ENCODE results near the gene MMS22L. TPM values are rescaled to one million over a fixed set of nuclear protein-coding genes. Genes with fewer than 3 reads are reported as not detected.

Gene MMS22L
- total RNA-seq, 1 donor from 2014 or later = 9.4 TPM

- DNase-seq (ENCODE audit: low read depth) = no peak
- no peak for TF ChIP-seq CTCF (IDR thresholded peaks at IDR 0.05; ENCODE audit: insufficient read depth, low read length, poor library complexity, severe bottlenecking)
- Histone ChIP-seq H3K36me3 (ENCODE audit: control insufficient read depth, insufficient read depth, low read length) (no peaks in the 10 kb centered on the region), H3K4me3 (ENCODE audit: low read depth, low read length) (no peak overlapping the region), H3K27me3 (ENCODE audit: control insufficient read depth, insufficient read depth, low read length) (no peaks in the 10 kb centered on the region)
Observed at GRCh38 chr6:97138581-97138980, 144.4 kb downstream of the MMS22L start.

GRCh38 chr6:97136626-97137358 is 146.2 kb downstream of the MMS22L start:
- H3K27me3 ChIP-seq (ENCODE audit: control insufficient read depth, insufficient read depth, low read length) = no peaks in the 10 kb centered on the region
- DNase-seq (ENCODE audit: low read depth) = no peak
- no peak for TF ChIP-seq CTCF (IDR thresholded peaks at IDR 0.05; ENCODE audit: insufficient read depth, low read length, poor library complexity, severe bottlenecking)
- no peak overlapping the region for H3K4me3 ChIP-seq (ENCODE audit: low read depth, low read length)
- H3K36me3 ChIP-seq (ENCODE audit: control insufficient read depth, insufficient read depth, low read length) = no peaks in the 10 kb centered on the region

- Histone ChIP-seq H3K4me3 (ENCODE audit: low read depth, low read length) (no peak overlapping the region), H3K27me3 (ENCODE audit: control insufficient read depth, insufficient read depth, low read length) (no peaks in the 10 kb centered on the region), H3K36me3 (ENCODE audit: control insufficient read depth, insufficient read depth, low read length) (no peaks in the 10 kb centered on the region)
- no peak for DNase-seq (ENCODE audit: low read depth)
- TF ChIP-seq CTCF (IDR thresholded peaks at IDR 0.05; ENCODE audit: insufficient read depth, low read length, poor library complexity, severe bottlenecking) = no peak
Observed at GRCh38 chr6:97133067-97133466, 149.9 kb downstream of the MMS22L start.

- Histone ChIP-seq H3K36me3 (ENCODE audit: control insufficient read depth, insufficient read depth, low read length) (no peaks in the 10 kb centered on the region), H3K27me3 (ENCODE audit: control insufficient read depth, insufficient read depth, low read length) (no peaks in the 10 kb centered on the region), H3K4me3 (ENCODE audit: low read depth, low read length) (no peak overlapping the region)
- no peak for TF ChIP-seq CTCF (IDR thresholded peaks at IDR 0.05; ENCODE audit: insufficient read depth, low read length, poor library complexity, severe bottlenecking)
- no peak for DNase-seq (ENCODE audit: low read depth)
Observed at GRCh38 chr6:97129106-97129505, 153.9 kb downstream of the MMS22L start.

- no peak for DNase-seq (ENCODE audit: low read depth)
- Histone ChIP-seq H3K4me3 (ENCODE audit: low read depth, low read length) (no peak overlapping the region), H3K36me3 (ENCODE audit: control insufficient read depth, insufficient read depth, low read length) (no peaks in the 10 kb centered on the region), H3K27me3 (ENCODE audit: control insufficient read depth, insufficient read depth, low read length) (no peaks in the 10 kb centered on the region)
- no peak for TF ChIP-seq CTCF (IDR thresholded peaks at IDR 0.05; ENCODE audit: insufficient read depth, low read length, poor library complexity, severe bottlenecking)
Observed at GRCh38 chr6:97128507-97128906, 154.5 kb downstream of the MMS22L start.

- DNase-seq (ENCODE audit: low read depth) = no peak
- Histone ChIP-seq H3K27me3 (ENCODE audit: control insufficient read depth, insufficient read depth, low read length) (no peaks in the 10 kb centered on the region), H3K4me3 (ENCODE audit: low read depth, low read length) (no peak overlapping the region), H3K36me3 (ENCODE audit: control insufficient read depth, insufficient read depth, low read length) (no peaks in the 10 kb centered on the region)
- no peak for TF ChIP-seq CTCF (IDR thresholded peaks at IDR 0.05; ENCODE audit: insufficient read depth, low read length, poor library complexity, severe bottlenecking)
Observed at GRCh38 chr6:97123652-97124051, 159.4 kb downstream of the MMS22L start.
